Nephron (organoid): Measurements from ENCODE around the gene DGCR6.
"Not testable (repeated sequence)": the region's sequence is repeated elsewhere in the genome, so short reads cannot be mapped to it uniquely, and the experiment has no call there.

Experiments
- H3K27ac Mint-ChIP-seq, 3 experiments: 2 replicates each; pipeline ENCODE4 v1.8.0; 2020; ENCODE audit warnings: mixed read lengths in 3 of 3, mild to moderate bottlenecking in 2 of 3, moderate library complexity in 1 of 3
- H3K27me3 Mint-ChIP-seq: 2 replicates; pipeline ENCODE4 v1.8.0; 2021; ENCODE audit warnings: low read depth, mild to moderate bottlenecking, moderate library complexity, mixed read lengths
- H3K36me3 Mint-ChIP-seq: 2 replicates; pipeline ENCODE4 v1.8.0; 2020; ENCODE audit warnings: low read depth, mixed read lengths
- H3K4me1 Mint-ChIP-seq: 2 replicates; pipeline ENCODE4 v1.8.0; 2020; ENCODE audit warnings: mixed read lengths
- H3K4me3 Mint-ChIP-seq, 3 experiments: 2 replicates each; pipeline ENCODE4 v1.8.0; 2020; ENCODE audit warnings: mild to moderate bottlenecking in 3 of 3, mixed read lengths in 3 of 3, moderate library complexity in 2 of 3
- H3K9me3 Mint-ChIP-seq: 2 replicates; pipeline ENCODE4 v1.8.0; 2020; ENCODE audit warnings: mixed read lengths
- TF ChIP-seq, protein P1 (sequence below), 3 experiments: fragments of 200-600 bp; sonication (generic); IDR thresholded peaks; one replicate each; pipeline ENCODE4 v1.5.0; 2021; ENCODE audit warnings: antibody characterized with exemption in 3 of 3; ENCODE audit not compliant: unreplicated experiment in 3 of 3

Gene DGCR6

GRCh38 chr22:18906896-18907295 is 776 bp downstream of the DGCR6 start:
- no peak overlapping the region for H3K4me3 Mint-ChIP-seq
- H3K27ac Mint-ChIP-seq = no peak overlapping the region
- no peaks in the 10 kb centered on the region for H3K4me1 Mint-ChIP-seq
- no peaks in the 10 kb centered on the region for H3K9me3 Mint-ChIP-seq
- TF ChIP-seq, protein P1, sequence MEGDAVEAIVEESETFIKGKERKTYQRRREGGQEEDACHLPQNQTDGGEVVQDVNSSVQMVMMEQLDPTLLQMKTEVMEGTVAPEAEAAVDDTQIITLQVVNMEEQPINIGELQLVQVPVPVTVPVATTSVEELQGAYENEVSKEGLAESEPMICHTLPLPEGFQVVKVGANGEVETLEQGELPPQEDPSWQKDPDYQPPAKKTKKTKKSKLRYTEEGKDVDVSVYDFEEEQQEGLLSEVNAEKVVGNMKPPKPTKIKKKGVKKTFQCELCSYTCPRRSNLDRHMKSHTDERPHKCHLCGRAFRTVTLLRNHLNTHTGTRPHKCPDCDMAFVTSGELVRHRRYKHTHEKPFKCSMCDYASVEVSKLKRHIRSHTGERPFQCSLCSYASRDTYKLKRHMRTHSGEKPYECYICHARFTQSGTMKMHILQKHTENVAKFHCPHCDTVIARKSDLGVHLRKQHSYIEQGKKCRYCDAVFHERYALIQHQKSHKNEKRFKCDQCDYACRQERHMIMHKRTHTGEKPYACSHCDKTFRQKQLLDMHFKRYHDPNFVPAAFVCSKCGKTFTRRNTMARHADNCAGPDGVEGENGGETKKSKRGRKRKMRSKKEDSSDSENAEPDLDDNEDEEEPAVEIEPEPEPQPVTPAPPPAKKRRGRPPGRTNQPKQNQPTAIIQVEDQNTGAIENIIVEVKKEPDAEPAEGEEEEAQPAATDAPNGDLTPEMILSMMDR (IDR thresholded peaks at IDR 0.05; ENCODE audit: unreplicated experiment in 3 of 3) = no peak
- H3K36me3 Mint-ChIP-seq = no peaks in the 10 kb centered on the region
- H3K27me3 Mint-ChIP-seq = no peaks in the 10 kb centered on the region

DNA sequence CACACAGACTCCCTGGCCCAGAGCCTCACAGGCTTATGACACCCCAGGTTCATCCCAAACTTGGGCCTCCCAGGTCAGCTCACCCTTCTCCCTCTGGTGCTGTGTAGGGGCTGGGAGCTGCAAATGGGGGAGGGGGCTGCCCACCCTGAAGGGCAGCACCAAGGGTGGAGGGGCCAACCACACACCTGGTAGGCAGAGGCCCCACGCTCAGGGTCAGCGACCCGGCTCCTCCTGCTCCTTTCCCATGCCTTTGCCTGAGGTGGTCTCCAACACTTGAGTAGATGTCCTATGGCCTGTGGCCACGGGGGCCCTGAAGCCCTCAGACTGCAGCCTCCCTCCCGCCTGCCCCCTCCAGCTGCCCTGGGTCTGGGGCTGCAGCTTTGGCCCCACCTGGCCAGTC is 3.4 kb downstream of the DGCR6 start:
- no peak overlapping the region for H3K4me3 Mint-ChIP-seq
- H3K36me3 Mint-ChIP-seq = no peaks in the 10 kb centered on the region
- H3K9me3 Mint-ChIP-seq = no peaks in the 10 kb centered on the region
- TF ChIP-seq, protein P1 (IDR thresholded peaks at IDR 0.05; ENCODE audit: unreplicated experiment in 3 of 3) = no peak
- no peaks in the 10 kb centered on the region for H3K4me1 Mint-ChIP-seq
- no peak overlapping the region for H3K27ac Mint-ChIP-seq
- no peaks in the 10 kb centered on the region for H3K27me3 Mint-ChIP-seq

GRCh38 chr22:18911535-18911934 is 5.4 kb downstream of the DGCR6 start:
- H3K9me3 Mint-ChIP-seq, H3K27me3 Mint-ChIP-seq, H3K4me1 Mint-ChIP-seq, H3K36me3 Mint-ChIP-seq, H3K27ac Mint-ChIP-seq, H3K4me3 Mint-ChIP-seq: not testable (repeated sequence)

GRCh38 chr22:18912264-18912946 is 6.3 kb downstream of the DGCR6 start:
- not testable (repeated sequence) for H3K27ac Mint-ChIP-seq, H3K4me1 Mint-ChIP-seq, H3K27me3 Mint-ChIP-seq

DNA sequence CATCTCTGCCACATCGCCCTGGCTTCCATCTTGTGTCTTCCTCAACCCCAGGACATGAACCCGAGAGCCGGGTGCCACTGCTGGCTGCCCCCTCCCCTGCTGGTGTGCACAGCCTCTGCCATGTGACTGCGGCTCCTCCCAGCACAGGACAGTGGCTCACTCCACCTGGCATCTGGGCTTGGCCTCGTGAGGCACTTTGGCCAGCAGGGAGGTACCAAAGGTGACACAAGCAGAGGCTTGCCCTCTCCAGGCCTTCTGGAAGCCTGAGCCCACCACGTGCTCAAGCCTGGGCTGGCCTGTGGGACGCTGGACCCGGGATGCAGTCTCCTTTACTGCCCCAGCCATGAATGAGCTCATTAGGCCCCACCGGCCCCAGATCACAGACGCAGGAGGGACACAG is 8.4 kb downstream of the DGCR6 start:
- not testable (repeated sequence) for H3K4me1 Mint-ChIP-seq, H3K9me3 Mint-ChIP-seq, H3K27me3 Mint-ChIP-seq, H3K27ac Mint-ChIP-seq, H3K36me3 Mint-ChIP-seq, H3K4me3 Mint-ChIP-seq

More at GRCh38 chr22:18912264-18912946, 6.3 kb downstream of the DGCR6 start:
- H3K36me3 Mint-ChIP-seq, H3K4me3 Mint-ChIP-seq, H3K9me3 Mint-ChIP-seq: not testable (repeated sequence)

GRCh38 chr22:18915550-18915949 is 9.4 kb downstream of the DGCR6 start:
- not testable (repeated sequence) for H3K36me3 Mint-ChIP-seq, H3K27me3 Mint-ChIP-seq, H3K4me3 Mint-ChIP-seq, H3K27ac Mint-ChIP-seq, H3K4me1 Mint-ChIP-seq, H3K9me3 Mint-ChIP-seq

DNA sequence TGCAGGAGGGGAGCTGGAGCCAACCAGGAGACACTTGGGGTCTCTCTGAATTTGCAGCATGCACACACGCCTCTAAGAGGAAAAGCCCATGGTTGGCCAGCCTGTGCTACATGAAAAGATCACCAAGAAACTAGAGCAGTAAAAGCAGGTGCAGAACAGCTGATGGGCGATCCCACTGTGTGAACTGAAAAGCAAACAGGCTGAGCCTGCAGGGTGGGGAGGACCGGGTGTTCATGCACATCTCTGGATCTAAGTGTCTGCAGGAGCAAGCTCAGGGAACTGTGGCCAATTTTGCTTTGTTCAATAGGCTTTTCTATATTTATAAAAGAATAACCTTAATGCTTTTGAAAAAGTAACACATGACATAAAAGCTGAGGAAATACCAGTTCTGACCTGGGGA is 11.7 kb downstream of the DGCR6 start:
- H3K36me3 Mint-ChIP-seq, H3K4me3 Mint-ChIP-seq, H3K4me1 Mint-ChIP-seq, H3K9me3 Mint-ChIP-seq, H3K27me3 Mint-ChIP-seq, H3K27ac Mint-ChIP-seq: not testable (repeated sequence)

GRCh38 chr22:18920257-18920902 is 14.3 kb downstream of the DGCR6 start:
- H3K27ac Mint-ChIP-seq, H3K9me3 Mint-ChIP-seq, H3K27me3 Mint-ChIP-seq, H3K4me3 Mint-ChIP-seq, H3K36me3 Mint-ChIP-seq, H3K4me1 Mint-ChIP-seq: not testable (repeated sequence)

DNA sequence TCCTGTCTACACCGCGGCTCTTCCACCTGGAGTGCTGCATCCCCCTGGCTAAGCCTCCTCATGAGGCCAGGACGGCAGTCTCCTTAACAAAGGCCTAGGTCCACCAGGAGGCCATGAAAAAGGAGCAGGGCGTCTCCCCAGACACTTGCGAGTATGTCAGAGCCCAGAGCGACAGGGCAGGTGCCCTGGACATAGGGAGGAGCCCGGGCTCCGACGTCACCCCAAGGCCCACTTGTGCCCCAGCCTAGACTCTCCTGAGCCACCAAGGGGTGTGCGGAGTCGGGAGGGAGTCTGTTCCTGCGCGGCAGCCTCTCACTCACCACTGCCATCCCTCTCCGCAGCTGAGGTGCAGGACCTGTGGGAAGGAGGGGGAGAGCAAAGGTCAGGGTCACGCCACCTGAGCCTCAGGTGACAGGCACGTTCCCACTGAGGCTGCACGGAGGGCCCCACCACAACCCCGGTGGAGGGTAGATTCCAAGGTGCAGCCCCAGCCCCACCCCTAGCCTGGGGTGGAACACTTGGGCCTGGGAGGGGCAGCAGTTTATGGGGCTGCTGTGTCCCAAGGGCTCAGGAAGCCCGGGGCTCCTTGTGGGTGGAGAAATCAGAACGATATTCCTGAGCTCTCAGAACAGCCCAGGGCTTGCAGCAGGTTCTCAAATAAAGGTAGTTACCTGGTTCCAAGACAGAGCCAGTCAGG is 19.4 kb downstream of the DGCR6 start:
- TF ChIP-seq, protein P1 (IDR thresholded peaks at IDR 0.05; ENCODE audit: unreplicated experiment in 3 of 3) = no peak
- no peak overlapping the region for H3K27ac Mint-ChIP-seq
- no peaks in the 10 kb centered on the region for H3K4me1 Mint-ChIP-seq
- H3K27me3 Mint-ChIP-seq = no peaks in the 10 kb centered on the region
- no peaks in the 10 kb centered on the region for H3K36me3 Mint-ChIP-seq
- no peak overlapping the region for H3K4me3 Mint-ChIP-seq
- no peaks in the 10 kb centered on the region for H3K9me3 Mint-ChIP-seq
